DMS53 treated with DMSO at 0.1 percent for 48 hours (cell line): Measurements from ENCODE around the gene ENSA.
"Not testable (repeated sequence)": the region's sequence is repeated elsewhere in the genome, so short reads cannot be mapped to it uniquely, and the experiment has no call there.

Experiments
- DNase-seq: peaks from one replicate; lab custom pipeline; 2025; ENCODE audit not compliant: unreplicated experiment; lab: John Stamatoyannopoulos, UW

ENSA gene

GRCh38 chr1:150622303-150622975, 7.0 kb downstream of the ENSA start:
- no peak for DNase-seq

GRCh38 chr1:150621497-150622302, 7.7 kb downstream of the ENSA start:
- DNase-seq, result peak; percentile 10

GRCh38 chr1:150620919-150621318, 8.5 kb downstream of the ENSA start:
- DNase-seq, result no peak

- DNase-seq, result no peak
These were observed 9.6 kb downstream of the ENSA start for GRCh38 chr1:150619576-150620509.

GRCh38 chr1:150615346-150616201, 13.8 kb downstream of the ENSA start:
- no peak for DNase-seq

GRCh38 chr1:150613061-150613920, 16.1 kb downstream of the ENSA start:
- DNase-seq, result peak; percentile 96

- no peak for DNase-seq
These were observed 17.4 kb downstream of the ENSA start for GRCh38 chr1:150612014-150612345.

- no peak for DNase-seq
These were observed 18.8 kb downstream of the ENSA start for GRCh38 chr1:150610576-150610975.

- DNase-seq, result no peak
These were observed 19.7 kb downstream of the ENSA start for GRCh38 chr1:150609732-150610131.

GRCh38 chr1:150606463-150607142, 22.8 kb downstream of the ENSA start:
- DNase-seq, result no peak

GRCh38 chr1:150605451-150605731, 24.0 kb downstream of the ENSA start:
- not testable (repeated sequence) for DNase-seq

- no peak for DNase-seq
These were observed 25.2 kb downstream of the ENSA start for GRCh38 chr1:150604226-150604588.

- no peak for DNase-seq
These were observed 25.7 kb downstream of the ENSA start for GRCh38 chr1:150603711-150604110.

GRCh38 chr1:150602372-150602771, 27.0 kb downstream of the ENSA start:
- not testable (repeated sequence) for DNase-seq

GRCh38 chr1:150601540-150601939, 27.9 kb downstream of the ENSA start:
- DNase-seq, result no peak

GRCh38 chr1:150598346-150598745, 31.1 kb downstream of the ENSA start:
- not testable (repeated sequence) for DNase-seq

GRCh38 chr1:150596976-150597375, 32.4 kb downstream of the ENSA start:
- no peak for DNase-seq

- no peak for DNase-seq
These were observed 33.1 kb downstream of the ENSA start for GRCh38 chr1:150596095-150596892.

GRCh38 chr1:150582371-150582770, 47.0 kb downstream of the ENSA start:
- no peak for DNase-seq
